Activated T-cell treated with anti-CD3 and anti-CD28 coated beads, Interleukin-2, amount 50 U/mL, for 48 hours (primary cell): Measurements from ENCODE around the gene NOL4L.
A peak's percentile ranks its signal among the peaks of the same experiment; 100 is the strongest.

Experiments
- DNase-seq, 2 experiments: peaks; one replicate each; pipeline ENCODE4 v3.0.0-alpha.2; 2020

The NOL4L gene

GRCh38 chr20:32559753-32560380 lies 25.3 kb downstream of the NOL4L start:
- DNase-seq = no peak

GRCh38 chr20:32559205-32559752 lies 25.9 kb downstream of the NOL4L start:
- no peak for DNase-seq

GRCh38 chr20:32558526-32558925 lies 26.6 kb downstream of the NOL4L start:
- DNase-seq = no peak

GRCh38 chr20:32557319-32557718 lies 27.8 kb downstream of the NOL4L start:
- no peak for DNase-seq

GRCh38 chr20:32556312-32557184 lies 28.6 kb downstream of the NOL4L start:
- no peak for DNase-seq

GRCh38 chr20:32555584-32555983 lies 29.5 kb downstream of the NOL4L start:
- DNase-seq = no peak

- no peak for DNase-seq
These were observed 30.2 kb downstream of the NOL4L start for GRCh38 chr20:32554965-32555289.

- no peak for DNase-seq
These were observed 31.5 kb downstream of the NOL4L start for GRCh38 chr20:32553618-32554017.

GRCh38 chr20:32551693-32552092 lies 33.4 kb downstream of the NOL4L start:
- no peak for DNase-seq

- DNase-seq = no peak
These were observed 35.3 kb downstream of the NOL4L start for GRCh38 chr20:32549842-32550241.

GRCh38 chr20:32547753-32548034 lies 37.4 kb downstream of the NOL4L start:
- DNase-seq = no peak

- DNase-seq = no peak
These were observed 38.0 kb downstream of the NOL4L start for GRCh38 chr20:32546918-32547752.

- DNase-seq = no peak
These were observed 40.0 kb downstream of the NOL4L start for GRCh38 chr20:32544893-32545840.

- DNase-seq = no peak
These were observed 40.8 kb downstream of the NOL4L start for GRCh38 chr20:32544260-32544722.

GRCh38 chr20:32543570-32544259 lies 41.4 kb downstream of the NOL4L start:
- no peak for DNase-seq

GRCh38 chr20:32542259-32542615 lies 42.9 kb downstream of the NOL4L start:
- DNase-seq = no peak

GRCh38 chr20:32541323-32542258 lies 43.5 kb downstream of the NOL4L start:
- DNase-seq = no peak

GRCh38 chr20:32539817-32540675 lies 45.1 kb downstream of the NOL4L start:
- DNase-seq = peak; percentile 76 to 80

- DNase-seq = peak; percentile 55 to 60
These were observed 45.9 kb downstream of the NOL4L start for GRCh38 chr20:32539026-32539816.
